HepG2 (cell line): Measurements from ENCODE around the gene VPS26B. TPM values are rescaled to one million over a fixed set of nuclear protein-coding genes. Genes with fewer than 3 reads are reported as not detected.

Source experiments
- ATAC-seq: fragments of 200-7000 bp; cut with Tn5 transposase; 3 replicates; pipeline ENCODE4 v1.9.1; 2020; ENCODE audit warnings: mild to moderate bottlenecking, moderate library complexity
- BruUV-seq: library from RNA; stranded (reverse); fragments of 400-500 nt; replicated peaks from 2 replicates; lab custom pipeline; 2021; lab: Mats Ljungman, UMichigan
- CTCF ChIA-PET: fragments of 300-600 bp; formaldehyde crosslinking; extraction: SDS; loops from one replicate; lab custom pipeline; 2021; ENCODE audit warnings: low total read pairs, inconsistent platforms, low intra/inter-chr PET ratio; lab: Yijun Ruan, JAX
- POLR2A ChIA-PET: fragments of 350-600 bp; sonication (Branson Sonifier 250); formaldehyde crosslinking; loops from one replicate; lab custom pipeline; 2020; ENCODE audit warnings: antibody characterized with exemption, inconsistent platforms; lab: Yijun Ruan, JAX
- DNase-seq: peaks from one replicate; pipeline ENCODE4 v3.0.0-alpha.2; 2015; ENCODE audit warnings: low spot score
- FAIRE-seq: peaks from 3 replicates; lab custom pipeline; 2011; peaks lifted over from hg19 to GRCh38; lab: Jason Lieb, UNC
- H2AFZ ChIP-seq: one replicate; pipeline ENCODE4 v1.6.1; 2011; ENCODE audit warnings: low read length, inconsistent platforms
- H3K27ac ChIP-seq: fragments of 300-600 bp; 3 replicates; pipeline ENCODE4 v1.8.0; 2011; ENCODE audit warnings: mixed run types, mild to moderate bottlenecking, mixed read lengths, low read length, inconsistent platforms; ENCODE audit not compliant: insufficient read depth; ENCODE audit errors: extremely low read length
- H3K27me3 ChIP-seq, 2 experiments: fragments of 200-600 bp in 1 of 2; 2 replicates in 1 of 2; 3 replicates in 1 of 2; pipeline versions ENCODE4 v1.6.0 to v1.8.0; 2011; ENCODE audit warnings: low read length in 2 of 2, mild to moderate bottlenecking in 2 of 2, moderate library complexity in 2 of 2, inconsistent platforms in 1 of 2; ENCODE audit not compliant: insufficient read depth in 2 of 2, control insufficient read depth in 1 of 2
- H3K36me3 ChIP-seq, 2 experiments: fragments of 200-600 bp in 1 of 2; replicated peaks in 1 of 2; 2 replicates in 1 of 2; 3 replicates in 1 of 2; pipeline versions ENCODE4 v1.5.1 to v1.8.0; 2011; ENCODE audit warnings: low read length in 2 of 2, inconsistent platforms in 1 of 2; ENCODE audit not compliant: insufficient read depth in 2 of 2, control insufficient read depth in 1 of 2
- H3K4me1 ChIP-seq: 2 replicates; pipeline ENCODE4 v1.5.1; 2012; ENCODE audit warnings: low read length, inconsistent platforms; ENCODE audit not compliant: insufficient read depth
- H3K4me2 ChIP-seq: 2 replicates; pipeline ENCODE4 v1.6.0; 2011; ENCODE audit warnings: low read depth, low read length, inconsistent platforms
- H3K4me3 ChIP-seq, 3 experiments: fragments of 200-600 bp in 1 of 3; sonication (generic), shearing (Covaris generic) in 1 of 3; replicated peaks in 1 of 3; 2 replicates each; pipeline ENCODE4 v1.5.1; 2011 to 2016; ENCODE audit warnings: low read length in 3 of 3, inconsistent platforms in 2 of 3, low read depth in 2 of 3, mild to moderate bottlenecking in 2 of 3, control low read depth in 1 of 3, mixed read lengths in 1 of 3; ENCODE audit not compliant: insufficient read depth in 1 of 3
- H3K79me2 ChIP-seq: one replicate; pipeline ENCODE4 v1.6.1; 2011; ENCODE audit warnings: low read length, inconsistent platforms; ENCODE audit not compliant: insufficient read depth
- H3K9ac ChIP-seq: 2 replicates; pipeline ENCODE4 v1.6.0; 2011; ENCODE audit warnings: mild to moderate bottlenecking, low read depth, low read length, inconsistent platforms; ENCODE audit not compliant: insufficient read depth
- H3K9me3 ChIP-seq: 2 replicates; pipeline ENCODE4 v1.5.1; 2012; ENCODE audit warnings: mild to moderate bottlenecking, low read length
- H4K20me1 ChIP-seq: 2 replicates; pipeline ENCODE4 v1.6.0; 2011; ENCODE audit warnings: inconsistent platforms, mild to moderate bottlenecking, low read length, moderate library complexity; ENCODE audit not compliant: insufficient read depth
- CEBPB ChIP-seq: IDR thresholded peaks from 2 replicates; pipeline ENCODE4 v1.6.1; 2011; ENCODE audit warnings: low read depth, low read length, improper control_type of control experiment, borderline replicate concordance
- EZH2 ChIP-seq: conservative IDR thresholded peaks from 2 replicates; pipeline ENCODE4 v1.6.1; 2012; ENCODE audit warnings: mild to moderate bottlenecking, low read depth, low read length, moderate library complexity
- ONECUT2 ChIP-seq: sonication (generic); formaldehyde crosslinking; IDR thresholded peaks from 2 replicates; pipeline ENCODE4 v1.4.0; 2020; ENCODE audit warnings: missing genetic modification reagents
- RAD21 ChIP-seq: fragments of 450-650 bp; formaldehyde crosslinking; IDR thresholded peaks from 2 replicates; pipeline ENCODE4 v1.5.0; 2020; ENCODE audit warnings: mild to moderate bottlenecking
- ZNF530 ChIP-seq: sonication (generic); formaldehyde crosslinking; IDR thresholded peaks from 2 replicates; pipeline ENCODE4 v1.5.0; 2020; ENCODE audit warnings: low read depth, mild to moderate bottlenecking, missing genetic modification reagents
- WGBS: methylation state at CpG from one replicate; pipeline ENCODE4 v1.1.6; 2017; ENCODE audit warnings: low lambda C conversion rate; 5-methylcytosine and 5-hydroxymethylcytosine counted together
- in situ Hi-C: cut with HindIII; loops from 2 replicates; pipeline ENCODE4 v1.10.0; 2017; ENCODE audit warnings: low pct_unique_long_range_greater_than_20kb; ENCODE audit not compliant: extremely low pct_ligation_motif_present
- intact Hi-C: fragments of 100-400 bp; cut with micrococcal nuclease; formaldehyde crosslinking; loops from one replicate; pipeline ENCODE4 v1.10.0; 2022; ENCODE audit not compliant: unreplicated experiment
- polyA plus RNA-seq, 8 experiments: library from polyadenylated mRNA; depleted of rRNA in 3 of 8; stranded (reverse) in 7 of 8; unstranded in 1 of 8; fragments of >200 nt; fragmentation: Illumina TruSeq in 4 of 8; extraction: Trizol in 4 of 8; gene quantifications; 2 replicates each; pipeline versions ENCODE4 v1.2.1 to v1.2.3, GENCODE V29; 2011 to 2016; ENCODE audit warnings: low read depth in 4 of 8, missing spikeins in 1 of 8, mixed read lengths in 1 of 8; ENCODE audit not compliant: insufficient read depth in 1 of 8
- total RNA-seq, 5 experiments: library from RNA; depleted of rRNA; stranded (reverse); fragments of >200 nt; fragmentation: Illumina TruSeq; extraction: Trizol; gene quantifications; 2 replicates each; pipeline ENCODE4 v1.2.3, GENCODE V29; 2016; ENCODE audit warnings: low read depth in 1 of 5
- TF ChIP-seq, protein P1 (sequence below): sonication (generic); formaldehyde crosslinking; conservative IDR thresholded peaks from 2 replicates; pipeline ENCODE4 v1.5.0; 2020; ENCODE audit warnings: missing genetic modification reagents
- TF ChIP-seq, protein P2 (sequence below): sonication (generic); formaldehyde crosslinking; IDR thresholded peaks from 2 replicates; pipeline ENCODE4 v1.8.0; 2022; ENCODE audit warnings: missing genetic modification reagents, mild to moderate bottlenecking, borderline replicate concordance
- TF ChIP-seq, protein P3 (sequence below): IDR thresholded peaks from 2 replicates; pipeline ENCODE4 v1.6.1; 2016; ENCODE audit warnings: mild to moderate bottlenecking

VPS26B gene
- total and polyA plus RNA-seq, 2 of the 13 experiments (the other 11 are each of a cell fraction or from before 2014, with no cell fraction given): 20.2 to 23.2 TPM

DNA sequence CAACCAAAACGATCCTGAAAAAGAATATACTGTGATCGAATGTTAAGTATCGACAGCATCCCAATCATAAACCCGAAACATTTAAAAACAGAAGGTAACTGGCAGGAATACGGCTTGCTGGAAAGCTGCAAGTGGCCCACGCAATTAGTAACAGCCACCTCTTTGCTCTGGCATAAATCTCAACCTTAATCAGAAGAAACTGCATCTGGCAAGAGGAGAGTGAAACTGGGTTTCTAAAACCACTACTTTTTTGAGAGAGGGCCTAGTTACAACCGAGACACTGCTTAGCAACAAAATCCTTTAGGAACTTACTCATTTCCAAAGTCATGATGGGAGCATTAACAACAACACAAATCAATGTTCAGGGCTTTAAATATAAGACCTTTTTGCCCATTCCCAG lies 8.6 kb upstream of the VPS26B start:
- Histone ChIP-seq H3K4me1 (peaks cover 10% of the 10 kb centered on the region; the same call in 1 of the 2 replicates), H2AFZ (no peak overlapping the region), H3K36me3 (peaks cover 3 to 42% of the 10 kb centered on the region in 2 experiments), H3K9me3 (no peaks in the 10 kb centered on the region), H3K4me3 (no peak overlapping the region), H3K79me2 (peaks cover 6% of the 10 kb centered on the region), H3K27ac (no peak overlapping the region), H3K27me3 (no peaks in the 10 kb centered on the region), H3K4me2 (no peak overlapping the region), H3K9ac (no peak overlapping the region), H4K20me1 (peaks cover 2% of the 10 kb centered on the region; the same call in 1 of the 2 replicates)
- no peak for FAIRE-seq
- TF ChIP-seq, protein P1, sequence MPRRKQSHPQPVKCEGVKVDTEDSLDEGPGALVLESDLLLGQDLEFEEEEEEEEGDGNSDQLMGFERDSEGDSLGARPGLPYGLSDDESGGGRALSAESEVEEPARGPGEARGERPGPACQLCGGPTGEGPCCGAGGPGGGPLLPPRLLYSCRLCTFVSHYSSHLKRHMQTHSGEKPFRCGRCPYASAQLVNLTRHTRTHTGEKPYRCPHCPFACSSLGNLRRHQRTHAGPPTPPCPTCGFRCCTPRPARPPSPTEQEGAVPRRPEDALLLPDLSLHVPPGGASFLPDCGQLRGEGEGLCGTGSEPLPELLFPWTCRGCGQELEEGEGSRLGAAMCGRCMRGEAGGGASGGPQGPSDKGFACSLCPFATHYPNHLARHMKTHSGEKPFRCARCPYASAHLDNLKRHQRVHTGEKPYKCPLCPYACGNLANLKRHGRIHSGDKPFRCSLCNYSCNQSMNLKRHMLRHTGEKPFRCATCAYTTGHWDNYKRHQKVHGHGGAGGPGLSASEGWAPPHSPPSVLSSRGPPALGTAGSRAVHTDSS (CRISPR knock-in tag): no peak
- TF ChIP-seq ONECUT2 (CRISPR knock-in tag) (no peak), EZH2 (no peak), CEBPB (no peak), RAD21 (CRISPR knock-in tag) (no peak), ZNF530 (no peak)
- TF ChIP-seq, protein P2, sequence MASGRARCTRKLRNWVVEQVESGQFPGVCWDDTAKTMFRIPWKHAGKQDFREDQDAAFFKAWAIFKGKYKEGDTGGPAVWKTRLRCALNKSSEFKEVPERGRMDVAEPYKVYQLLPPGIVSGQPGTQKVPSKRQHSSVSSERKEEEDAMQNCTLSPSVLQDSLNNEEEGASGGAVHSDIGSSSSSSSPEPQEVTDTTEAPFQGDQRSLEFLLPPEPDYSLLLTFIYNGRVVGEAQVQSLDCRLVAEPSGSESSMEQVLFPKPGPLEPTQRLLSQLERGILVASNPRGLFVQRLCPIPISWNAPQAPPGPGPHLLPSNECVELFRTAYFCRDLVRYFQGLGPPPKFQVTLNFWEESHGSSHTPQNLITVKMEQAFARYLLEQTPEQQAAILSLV (CRISPR knock-in tag): no peak
- TF ChIP-seq, protein P3, sequence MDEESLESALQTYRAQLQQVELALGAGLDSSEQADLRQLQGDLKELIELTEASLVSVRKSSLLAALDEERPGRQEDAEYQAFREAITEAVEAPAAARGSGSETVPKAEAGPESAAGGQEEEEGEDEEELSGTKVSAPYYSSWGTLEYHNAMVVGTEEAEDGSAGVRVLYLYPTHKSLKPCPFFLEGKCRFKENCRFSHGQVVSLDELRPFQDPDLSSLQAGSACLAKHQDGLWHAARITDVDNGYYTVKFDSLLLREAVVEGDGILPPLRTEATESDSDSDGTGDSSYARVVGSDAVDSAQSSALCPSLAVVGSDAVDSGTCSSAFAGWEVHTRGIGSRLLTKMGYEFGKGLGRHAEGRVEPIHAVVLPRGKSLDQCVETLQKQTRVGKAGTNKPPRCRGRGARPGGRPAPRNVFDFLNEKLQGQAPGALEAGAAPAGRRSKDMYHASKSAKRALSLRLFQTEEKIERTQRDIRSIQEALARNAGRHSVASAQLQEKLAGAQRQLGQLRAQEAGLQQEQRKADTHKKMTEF (CRISPR knock-in tag): no peak
- no peak for ATAC-seq
- in situ Hi-C loops: no loop called here
- intact Hi-C loops: no loop called here
- no TSS peak for BruUV-seq
- no peak for DNase-seq
- POLR2A ChIA-PET: no interaction called here
- 94% methylated on average over 7 of the region's 7 CpGs for WGBS
- CTCF ChIA-PET: no interaction called here
